Endothelial cell of umbilical vein (primary cell): Measurements from ENCODE around the gene PSORS1C1. TPM values are rescaled to one million over a fixed set of nuclear protein-coding genes. Genes with fewer than 3 reads are reported as not detected.

Experiments used
- BruUV-seq: library from RNA; stranded (reverse); fragments of 400-500 nt; replicated peaks from 2 replicates; lab custom pipeline; 2021; lab: Mats Ljungman, UMichigan
- CTCF ChIA-PET: fragments of 300-600, 350-600 bp; sonication (Branson Sonifier 250); formaldehyde crosslinking; loops from one replicate; lab custom pipeline; 2021; ENCODE audit warnings: antibody characterized with exemption, inconsistent platforms; lab: Charles Lee
- POLR2A ChIA-PET: fragments of 300-600, 350-600 bp; sonication (Branson Sonifier 250); formaldehyde crosslinking; loops from one replicate; lab custom pipeline; 2021; ENCODE audit warnings: antibody characterized with exemption, inconsistent platforms; lab: Charles Lee
- DNase-seq: peaks from one replicate; pipeline ENCODE4 v3.0.0-alpha.2; 2011; ENCODE audit warnings: low read depth, low spot score
- FAIRE-seq: peaks from 2 replicates; lab custom pipeline; 2011; peaks lifted over from hg19 to GRCh38; lab: Jason Lieb, UNC
- H2AFZ ChIP-seq: 2 replicates; pipeline ENCODE4 v1.6.0; 2012; ENCODE audit warnings: low read depth, low read length, control low read depth, inconsistent platforms
- H3K27ac ChIP-seq: 2 replicates; pipeline ENCODE4 v1.5.1; 2011; ENCODE audit warnings: low read depth, mild to moderate bottlenecking, control low read depth, low read length, moderate library complexity; ENCODE audit not compliant: insufficient read depth
- H3K27me3 ChIP-seq, 2 experiments: 2 replicates each; pipeline versions ENCODE4 v1.6.0 to v1.6.1; 2011; ENCODE audit warnings: low read length in 2 of 2, mixed read lengths in 1 of 2; ENCODE audit not compliant: control insufficient read depth in 2 of 2, insufficient read depth in 2 of 2
- H3K36me3 ChIP-seq, 2 experiments: 2 replicates in 1 of 2; 3 replicates in 1 of 2; pipeline ENCODE4 v1.5.1; 2011; ENCODE audit warnings: low read length in 2 of 2, mild to moderate bottlenecking in 1 of 2, moderate library complexity in 1 of 2; ENCODE audit not compliant: control insufficient read depth in 2 of 2, insufficient read depth in 2 of 2; ENCODE audit errors: extremely low read depth in 1 of 2
- H3K4me1 ChIP-seq: 3 replicates; pipeline ENCODE4 v1.5.1; 2011; ENCODE audit warnings: mild to moderate bottlenecking, low read length; ENCODE audit not compliant: control insufficient read depth, insufficient read depth; ENCODE audit errors: extremely low read depth
- H3K4me2 ChIP-seq: 2 replicates; pipeline ENCODE4 v1.6.1; 2011; ENCODE audit warnings: low read length, control low read depth, mixed read lengths; ENCODE audit not compliant: insufficient read depth
- H3K4me3 ChIP-seq, 3 experiments: fragments of 200-600 bp in 1 of 3; sonication (generic), shearing (Covaris generic) in 1 of 3; replicated peaks in 1 of 3; 2 replicates each; pipeline ENCODE4 v1.5.1; 2011 to 2016; ENCODE audit warnings: control low read depth in 3 of 3, low read length in 3 of 3, mild to moderate bottlenecking in 2 of 3, inconsistent platforms in 1 of 3, low read depth in 1 of 3, moderate library complexity in 1 of 3; ENCODE audit not compliant: insufficient read depth in 1 of 3
- H3K79me2 ChIP-seq: 2 replicates; pipeline ENCODE4 v1.6.0; 2012; ENCODE audit warnings: low read length, inconsistent platforms; ENCODE audit not compliant: control insufficient read depth, insufficient read depth
- H3K9ac ChIP-seq: replicated peaks from 2 replicates; pipeline ENCODE3; 2011; ENCODE audit warnings: low read length, control low read depth; ENCODE audit not compliant: insufficient read depth; ENCODE audit errors: extremely low read depth
- H3K9me1 ChIP-seq: replicated peaks from 3 replicates; pipeline ENCODE4 v1.6.0; 2011; ENCODE audit warnings: mild to moderate bottlenecking, low read length; ENCODE audit not compliant: control insufficient read depth, insufficient read depth; ENCODE audit errors: extremely low read depth
- H3K9me3 ChIP-seq: replicated peaks from 2 replicates; pipeline ENCODE4 v1.5.1; 2012; ENCODE audit warnings: low read length, inconsistent platforms; ENCODE audit not compliant: control insufficient read depth, insufficient read depth
- H4K20me1 ChIP-seq: replicated peaks from 2 replicates; pipeline ENCODE3; 2011; ENCODE audit warnings: mild to moderate bottlenecking, low read length; ENCODE audit not compliant: control insufficient read depth, insufficient read depth; ENCODE audit errors: extremely low read depth
- FOS ChIP-seq: IDR thresholded peaks from 2 replicates; pipeline ENCODE4 v1.6.1; 2011; ENCODE audit warnings: mild to moderate bottlenecking, low read length, moderate library complexity, borderline replicate concordance; ENCODE audit not compliant: insufficient read depth
- POLR2A ChIP-seq: IDR thresholded peaks from 2 replicates; pipeline ENCODE4 v1.6.1; 2012; ENCODE audit warnings: low read depth, mild to moderate bottlenecking, control low read depth, low read length
- dilution Hi-C: fragments of 300-500 bp; cut with MboI; formaldehyde crosslinking; loops from one replicate; pipeline ENCODE4 v1.15.0; 2019; ENCODE audit warnings: low sequenced_read_pairs; ENCODE audit not compliant: extremely low pct_ligation_motif_present
- intact Hi-C: fragments of 100-400 bp; cut with micrococcal nuclease; formaldehyde crosslinking; loops from one replicate; pipeline ENCODE4 v1.10.0; 2022
- polyA plus RNA-seq, 4 experiments: library from polyadenylated mRNA; depleted of rRNA in 3 of 4; stranded (reverse) in 3 of 4; unstranded in 1 of 4; fragments of >200 nt; gene quantifications; 2 replicates each; pipeline versions ENCODE4 v1.2.1 to v1.2.3, GENCODE V29; 2011 to 2012; ENCODE audit warnings: missing spikeins in 1 of 4
- total RNA-seq: library from RNA; stranded (reverse); gene quantifications from 2 replicates; pipeline ENCODE4 v1.2.3, GENCODE V29; 2021
- TF ChIP-seq, protein P1 (sequence below), 2 donors: IDR thresholded peaks; 1 replicate in 1 of 2; 2 replicates in 1 of 2; pipeline ENCODE4 v1.5.1; 2011; ENCODE audit warnings: low read length in 2 of 2, mild to moderate bottlenecking in 2 of 2, moderate library complexity in 2 of 2, control low read depth in 1 of 2, inconsistent platforms in 1 of 2, low read depth in 1 of 2; ENCODE audit not compliant: insufficient read depth in 1 of 2; ENCODE audit errors: extremely low read depth in 1 of 2

PSORS1C1 gene
- total and polyA plus RNA-seq, 2 donors (not counting 3 experiments of a cell fraction or from before 2014, with no cell fraction given): 1.1 to 13.2 TPM

DNA sequence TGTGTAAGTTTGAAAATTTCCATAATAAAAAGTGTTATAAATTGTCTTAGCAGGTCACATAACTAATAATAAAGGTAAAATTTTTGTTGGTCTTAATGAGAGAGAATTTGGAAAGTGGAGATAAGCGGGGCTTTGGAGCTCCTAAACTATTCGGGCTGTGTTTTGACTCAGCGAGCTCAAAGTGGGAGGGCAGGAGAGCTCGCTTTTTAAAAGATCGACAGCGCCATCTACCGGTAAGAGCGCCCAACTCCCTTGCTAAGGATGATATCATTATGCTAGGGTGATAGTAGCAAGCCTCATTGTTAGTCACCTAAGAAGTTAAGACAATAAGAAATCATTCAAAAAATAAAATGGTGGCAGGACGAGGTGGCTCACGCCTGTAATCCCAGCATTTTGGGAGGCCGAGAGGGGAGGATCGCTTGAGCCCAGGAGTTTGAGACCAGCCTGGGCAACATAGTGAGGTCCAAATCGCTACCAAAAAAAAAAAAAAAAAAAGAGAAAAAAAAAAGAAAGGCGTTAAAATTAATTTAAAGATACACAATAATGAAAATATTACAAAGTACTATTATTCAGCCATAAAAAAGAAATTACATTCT, 27.0 kb upstream of the PSORS1C1 start:
- H3K27me3 ChIP-seq: no peaks in the 10 kb centered on the region
- intact Hi-C loops (loop anchor here (1.0 to 10.0 kb wide), 9 partner anchors 27 to 603 kb away; partner anchors contain the start of genes FLOT1, HLA-E, IER3 and PSORS1C1), dilution Hi-C loops (no loop called here)
- H4K20me1 ChIP-seq: no peaks in the 10 kb centered on the region
- H3K9me1 ChIP-seq: no peaks in the 10 kb centered on the region
- peaks cover 12% of the 10 kb centered on the region for H3K4me1 ChIP-seq
- TF ChIP-seq, protein P1, sequence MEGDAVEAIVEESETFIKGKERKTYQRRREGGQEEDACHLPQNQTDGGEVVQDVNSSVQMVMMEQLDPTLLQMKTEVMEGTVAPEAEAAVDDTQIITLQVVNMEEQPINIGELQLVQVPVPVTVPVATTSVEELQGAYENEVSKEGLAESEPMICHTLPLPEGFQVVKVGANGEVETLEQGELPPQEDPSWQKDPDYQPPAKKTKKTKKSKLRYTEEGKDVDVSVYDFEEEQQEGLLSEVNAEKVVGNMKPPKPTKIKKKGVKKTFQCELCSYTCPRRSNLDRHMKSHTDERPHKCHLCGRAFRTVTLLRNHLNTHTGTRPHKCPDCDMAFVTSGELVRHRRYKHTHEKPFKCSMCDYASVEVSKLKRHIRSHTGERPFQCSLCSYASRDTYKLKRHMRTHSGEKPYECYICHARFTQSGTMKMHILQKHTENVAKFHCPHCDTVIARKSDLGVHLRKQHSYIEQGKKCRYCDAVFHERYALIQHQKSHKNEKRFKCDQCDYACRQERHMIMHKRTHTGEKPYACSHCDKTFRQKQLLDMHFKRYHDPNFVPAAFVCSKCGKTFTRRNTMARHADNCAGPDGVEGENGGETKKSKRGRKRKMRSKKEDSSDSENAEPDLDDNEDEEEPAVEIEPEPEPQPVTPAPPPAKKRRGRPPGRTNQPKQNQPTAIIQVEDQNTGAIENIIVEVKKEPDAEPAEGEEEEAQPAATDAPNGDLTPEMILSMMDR (IDR thresholded peaks at IDR 0.05; ENCODE audit: extremely low read depth in 1 of 2, insufficient read depth in 1 of 2, low read depth in 1 of 2, low read length in 2 of 2): peak; percentile 72 to 74
- TF ChIP-seq FOS: peak; percentile 41
- no peak for TF ChIP-seq POLR2A
- ChIA-PET POLR2A (interaction anchor here (0.6 to 1.0 kb wide), 5 partner anchors 15 to 390 kb away, joined by 3 to 7 read pairs (median 3); partner anchors contain the start of gene PSORS1C1), CTCF (interaction anchor here (0.6 to 2.9 kb wide), 78 partner anchors 9 to 634 kb away, joined by 3 to 142 read pairs (median 5); partner anchors contain the start of genes C6orf15, DDR1, DHX16 and FLOT1)
- peak overlapping the region; percentile 96 for H3K4me2 ChIP-seq
- peak; percentile 89 for FAIRE-seq
- H3K36me3 ChIP-seq: no peaks in the 10 kb centered on the region
- H3K79me2 ChIP-seq: no peaks in the 10 kb centered on the region
- H3K4me3 ChIP-seq: peak overlapping the region in 1 of 3 experiments; percentile 42
- peak overlapping the region; percentile 84 for H3K27ac ChIP-seq
- no peak overlapping the region for H2AFZ ChIP-seq
- BruUV-seq: no TSS peak
- H3K9ac ChIP-seq: peak overlapping the region; percentile 73
- H3K9me3 ChIP-seq: no peaks in the 10 kb centered on the region
- peak; percentile 93 for DNase-seq
